NCI-H2081 treated with DMSO at 0.1 percent for 48 hours (cell line): ENCODE data around the gene DDX49.
"Not testable (repeated sequence)": the region's sequence is repeated elsewhere in the genome, so short reads cannot be mapped to it uniquely, and the experiment has no call there.

Source experiments
- DNase-seq: peaks from one replicate; lab custom pipeline; 2025; lab: John Stamatoyannopoulos, UW

Gene DDX49

DNA sequence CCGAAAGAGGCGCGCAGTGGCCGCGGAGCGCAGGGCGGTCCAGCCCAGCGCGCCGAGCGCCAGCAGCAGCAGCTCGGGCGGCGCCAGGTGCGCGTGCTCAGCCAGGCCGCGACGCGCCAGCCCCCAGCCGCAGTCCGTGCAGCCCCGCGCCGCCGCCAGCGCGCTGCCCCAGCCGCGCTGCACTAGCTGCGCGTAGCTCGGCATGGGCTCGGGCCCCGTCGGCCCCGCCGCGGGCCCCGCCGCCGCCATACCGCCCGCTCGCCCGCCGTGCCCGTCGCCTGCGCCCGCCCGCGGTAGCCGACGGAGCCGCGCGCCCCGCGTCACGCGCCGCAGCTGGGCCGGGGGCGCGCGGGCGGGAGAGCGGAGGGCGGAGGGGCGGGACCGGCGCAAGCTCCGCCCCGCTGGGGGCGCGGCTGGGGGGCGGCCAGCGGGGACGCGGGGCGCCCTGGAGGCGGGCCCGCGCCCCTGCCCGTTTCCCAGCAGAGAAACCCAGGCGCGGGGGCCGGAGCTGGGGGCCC, 23.6 kb upstream of the DDX49 start, which contains the start of gene CERS1:
Gene CERS1 (minus strand): TSS at position 335 of the 518 bp plus-strand sequence. CDS start 86 bp downstream, at position 249.
- DNase-seq = no peak

DNA sequence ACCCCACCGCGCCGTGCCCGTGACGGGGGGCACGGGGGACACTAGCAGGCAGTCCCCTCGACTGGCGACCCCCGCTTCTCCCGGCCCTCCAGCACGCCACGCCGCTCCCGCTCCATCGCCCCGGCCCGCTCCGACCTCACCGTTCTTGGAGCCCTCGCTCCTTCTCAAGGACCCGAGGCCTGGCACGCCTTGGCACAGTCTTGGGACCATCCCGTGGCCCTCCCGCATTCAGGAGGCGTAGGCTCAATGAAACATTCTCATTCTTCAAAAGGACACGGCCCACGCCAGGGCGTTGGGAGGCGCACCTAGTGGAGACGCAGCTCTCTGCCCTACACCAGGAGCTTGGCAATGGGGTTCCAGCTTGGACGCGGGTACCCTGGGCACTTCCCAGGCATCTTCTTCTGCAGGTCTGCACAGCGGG, 23.1 kb upstream of the DDX49 start:
- no peak for DNase-seq

DNA sequence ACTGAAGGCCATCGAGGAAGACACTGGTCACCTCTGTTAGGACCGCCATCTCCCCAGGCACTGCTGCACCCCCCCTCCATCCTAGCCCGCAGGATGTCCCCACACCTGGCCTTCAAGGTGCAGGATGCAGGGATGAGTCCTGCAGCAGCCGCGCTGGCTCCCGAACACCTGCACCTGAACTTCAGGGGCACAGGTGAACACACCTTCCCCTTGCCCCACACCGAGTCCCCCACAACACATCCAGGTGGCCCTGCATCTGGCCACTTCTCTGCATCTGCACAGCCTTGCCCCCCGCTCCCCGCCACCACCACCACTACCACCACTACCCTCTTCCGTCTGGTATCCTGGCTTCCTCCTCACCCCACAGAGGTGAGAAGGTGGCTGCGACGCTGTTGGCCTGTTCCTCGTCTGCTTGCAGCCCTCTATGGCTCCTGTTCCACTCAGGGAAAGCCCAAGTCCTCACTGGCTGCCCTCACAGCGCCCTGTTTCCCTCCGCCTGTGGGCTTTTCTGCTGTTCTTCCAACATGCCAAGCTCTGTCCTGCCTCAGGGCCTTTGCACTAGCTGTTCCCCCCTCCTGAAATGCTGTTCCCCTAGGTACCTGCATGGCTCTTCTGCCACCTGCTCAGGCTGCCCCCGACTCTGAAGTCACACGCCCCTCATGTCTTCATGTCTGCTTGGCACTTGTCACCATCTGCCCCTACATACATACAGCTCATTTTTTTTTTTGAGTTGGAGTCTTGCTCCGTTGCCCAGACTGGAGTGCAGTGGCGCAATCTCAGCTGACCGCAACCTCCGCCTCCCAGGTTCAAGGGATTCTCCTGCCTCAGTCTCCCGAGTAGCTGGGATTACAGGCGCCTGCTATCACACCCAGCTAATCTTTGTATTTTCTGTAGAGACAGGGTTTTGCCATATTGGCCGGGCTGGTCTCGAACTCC, 22.2 kb upstream of the DDX49 start:
- DNase-seq = no peak

GRCh38 chr19:18898081-18898606, 21.4 kb upstream of the DDX49 start:
- no peak for DNase-seq

DNA sequence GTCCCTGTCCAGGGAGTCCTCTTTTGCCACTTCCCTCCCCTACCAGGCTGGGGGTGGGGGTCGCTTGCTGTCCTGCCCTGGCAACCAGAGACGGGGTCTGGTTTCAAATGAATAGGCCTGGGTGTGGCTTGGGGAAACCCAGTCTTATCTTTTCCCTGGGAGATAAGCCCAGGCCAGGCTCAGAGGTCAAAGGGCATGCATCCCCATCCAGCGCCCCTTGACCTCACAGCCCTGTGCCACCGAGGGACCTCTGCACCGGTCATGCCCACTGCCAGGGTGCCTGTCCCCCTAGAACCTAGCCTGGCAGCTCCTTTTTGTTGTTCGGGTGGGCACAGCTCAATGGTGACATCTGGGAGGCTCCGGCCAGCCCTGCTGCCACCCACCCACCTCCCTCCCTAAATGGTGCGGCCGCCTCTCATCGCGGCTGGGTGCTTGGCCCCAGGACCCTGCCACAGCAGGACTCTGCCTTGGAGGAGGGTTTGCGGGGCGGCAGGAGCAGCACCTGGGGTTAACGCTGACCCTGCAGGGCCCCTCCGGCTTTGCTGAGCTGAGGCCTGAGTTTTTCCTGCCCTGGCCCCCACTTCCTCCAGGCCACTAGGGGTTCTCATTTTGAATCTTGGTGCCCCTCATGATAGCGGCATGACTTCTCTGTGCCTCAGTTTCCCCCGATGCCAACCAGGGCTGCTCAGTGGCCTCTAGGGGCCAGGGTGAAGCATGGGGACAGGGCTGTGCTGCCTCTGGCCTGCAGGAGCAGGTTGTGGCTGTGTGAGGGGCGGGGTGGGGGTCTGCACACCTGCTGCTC, 20.7 kb upstream of the DDX49 start:
- no peak for DNase-seq

DNA sequence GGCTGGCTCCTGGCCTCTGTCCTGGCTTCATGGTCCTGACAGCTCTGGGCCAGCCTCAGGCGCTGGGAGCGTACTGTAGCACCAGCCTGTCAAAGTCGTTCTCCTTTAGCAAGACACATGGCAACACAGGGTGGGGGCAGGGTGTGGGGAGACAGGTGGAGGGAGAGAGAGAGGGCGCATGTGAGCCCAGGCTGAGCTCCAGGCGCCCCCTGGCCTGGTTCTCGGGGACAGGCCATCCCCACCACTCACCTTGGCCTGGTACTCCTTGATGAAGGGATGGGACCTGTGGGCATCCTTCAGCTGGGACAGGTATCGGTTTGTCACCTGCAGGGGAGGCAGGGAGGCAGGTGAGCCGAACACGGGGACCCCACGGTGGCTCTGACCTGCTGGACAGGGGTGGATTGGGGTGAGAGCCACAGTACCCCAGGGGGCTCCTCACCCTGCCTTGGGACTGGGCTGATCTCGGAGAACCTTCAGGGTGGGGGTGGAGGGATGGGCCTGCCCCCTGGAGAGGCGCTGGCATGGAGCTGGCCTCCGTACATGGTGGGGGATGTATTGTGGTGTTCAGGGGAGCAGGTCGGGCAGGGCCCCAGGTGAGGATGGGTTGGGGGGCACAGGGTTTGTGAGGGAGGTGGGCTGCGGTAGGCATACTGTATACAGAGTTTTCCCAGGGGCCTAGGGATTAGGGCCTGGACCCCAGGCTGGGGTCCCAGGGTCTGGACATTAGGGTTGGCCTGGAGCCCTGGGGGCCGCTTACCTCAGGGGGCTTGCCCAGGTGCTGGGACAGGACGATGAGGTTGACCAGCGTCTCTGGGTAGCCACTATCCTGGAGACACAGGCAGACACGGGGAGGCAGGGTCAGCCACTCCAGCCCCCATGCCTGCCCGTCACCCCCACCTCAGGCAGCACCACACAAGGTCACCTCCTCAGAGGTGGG, 19.6 kb upstream of the DDX49 start:
- no peak for DNase-seq

GRCh38 chr19:18900700-18901481, 18.6 kb upstream of the DDX49 start:
- DNase-seq = no peak

GRCh38 chr19:18901491-18901890, 18.0 kb upstream of the DDX49 start:
- no peak for DNase-seq

DNA sequence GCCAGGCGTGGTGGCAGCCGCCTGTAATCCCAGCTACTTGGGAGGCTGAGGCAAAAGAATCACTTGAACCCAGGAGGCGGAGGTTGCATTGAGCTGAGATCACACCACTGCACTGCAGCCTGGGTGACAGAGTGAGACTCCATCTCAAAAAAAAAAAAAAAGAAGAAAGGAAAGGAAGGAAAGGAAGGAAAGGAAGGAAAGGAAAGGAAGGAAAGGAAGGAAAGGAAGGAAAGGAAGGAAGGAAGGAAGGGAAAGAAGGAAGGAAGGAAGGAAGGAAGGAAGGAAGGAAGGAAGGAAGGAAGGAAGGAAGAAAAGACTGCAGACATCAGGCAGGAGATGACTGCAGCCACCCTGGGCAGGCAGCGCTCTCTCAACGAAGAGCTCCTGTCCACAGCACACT, 17.0 kb upstream of the DDX49 start:
- DNase-seq = not testable (repeated sequence)

- no peak for DNase-seq
Observed at GRCh38 chr19:18903156-18904037, 16.1 kb upstream of the DDX49 start.

GRCh38 chr19:18904334-18905057, 15.0 kb upstream of the DDX49 start:
- DNase-seq = no peak

DNA sequence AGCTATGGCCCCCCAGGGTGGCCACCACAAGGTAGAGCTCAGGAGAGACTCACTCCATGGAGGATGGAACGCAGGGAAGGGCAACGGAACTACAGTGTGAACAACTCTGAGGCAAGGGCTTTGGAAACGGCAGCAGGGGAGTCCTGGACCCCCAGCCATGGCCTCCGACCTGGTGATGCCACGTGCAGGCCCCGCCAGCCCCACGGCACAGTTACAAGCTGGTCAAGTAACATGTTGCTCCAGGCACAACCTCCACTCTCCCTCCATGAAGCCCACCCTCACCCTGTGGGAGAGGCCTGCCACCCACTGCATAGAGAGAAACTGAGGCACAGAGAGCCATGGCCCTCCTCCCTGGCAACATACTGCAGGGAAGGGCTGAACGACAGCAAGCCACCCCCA, 14.5 kb upstream of the DDX49 start:
- no peak for DNase-seq

DNA sequence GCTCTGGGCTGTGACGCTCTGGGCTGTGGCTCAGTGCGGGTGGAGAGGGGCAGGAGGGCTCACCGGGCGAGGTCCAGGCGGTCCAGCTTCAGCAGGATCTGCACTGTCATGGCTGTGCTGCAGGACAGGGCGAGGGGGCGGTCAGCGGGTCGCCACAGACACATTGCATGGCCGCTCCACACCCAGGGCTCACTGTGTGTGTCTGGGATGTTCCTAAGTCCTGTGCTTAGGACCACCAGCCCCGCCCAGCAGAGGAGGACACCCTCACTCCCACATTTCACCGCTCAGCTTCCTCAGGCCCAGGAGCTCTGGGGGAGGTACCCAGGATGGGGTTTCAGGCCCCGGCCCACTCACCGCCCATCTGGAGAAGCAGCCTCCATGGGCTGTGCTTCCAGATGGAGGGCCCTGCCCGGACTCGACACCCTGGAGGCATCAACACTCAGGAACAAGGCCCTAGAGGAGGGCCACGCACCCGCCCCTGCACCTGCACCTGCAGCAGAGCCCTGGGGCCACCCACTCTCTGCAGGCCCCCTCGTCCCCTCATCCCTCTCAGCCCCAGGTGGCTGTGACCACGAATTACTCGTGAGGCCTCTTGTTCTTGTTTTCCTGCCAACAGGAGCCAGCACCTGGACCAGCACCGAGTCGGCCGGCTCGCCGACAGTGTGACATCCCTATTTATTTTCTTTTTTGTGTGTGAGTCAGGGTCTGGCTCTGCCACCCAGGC, 13.8 kb upstream of the DDX49 start:
- DNase-seq = no peak

DNA sequence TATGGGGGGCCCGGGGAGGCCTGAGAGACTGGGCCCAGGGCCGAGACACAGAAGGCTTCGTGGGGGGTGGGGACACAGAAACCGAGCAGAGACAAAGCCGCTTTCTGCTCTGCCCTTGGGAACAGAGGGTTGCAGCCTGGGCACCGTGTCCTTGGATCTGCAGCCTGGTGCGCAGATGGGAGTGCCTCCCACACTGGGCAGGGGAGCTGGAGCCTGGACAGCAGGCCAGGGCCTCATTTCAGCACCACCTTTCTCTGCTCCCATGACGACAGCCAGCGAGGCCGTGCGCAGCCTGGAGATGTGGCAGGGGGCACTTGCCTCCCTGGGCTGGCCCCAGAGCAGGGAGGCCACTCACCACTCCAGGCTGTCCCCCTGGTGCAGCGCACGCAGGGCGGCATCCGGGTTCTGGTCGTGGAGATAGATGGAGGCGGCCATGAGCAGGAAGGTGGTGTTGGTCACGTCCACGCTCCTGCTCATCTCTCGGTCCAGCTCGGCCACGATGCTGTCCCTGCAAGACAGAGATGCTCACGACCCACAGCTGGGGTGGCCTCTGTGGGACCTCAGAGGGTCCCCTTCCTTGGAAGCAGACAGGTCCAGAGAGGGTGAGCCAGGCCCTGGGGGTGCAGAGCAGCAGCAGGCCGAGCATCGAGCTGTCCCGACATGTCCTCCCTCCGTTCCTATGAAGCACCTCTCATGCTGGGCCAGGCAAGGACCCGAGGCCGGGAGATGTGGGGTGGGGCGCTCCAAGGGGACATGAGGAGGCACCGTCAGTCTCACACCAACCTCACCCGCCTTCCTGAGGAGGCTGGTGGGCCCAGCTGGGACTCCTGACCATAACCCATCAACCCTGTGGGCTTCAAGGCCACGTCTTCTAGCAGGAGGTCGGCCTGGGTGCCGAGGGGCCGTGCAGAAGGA, 12.7 kb upstream of the DDX49 start:
- no peak for DNase-seq

GRCh38 chr19:18908917-18909619, 10.4 kb upstream of the DDX49 start:
- no peak for DNase-seq

GRCh38 chr19:18910010-18910409, 9.5 kb upstream of the DDX49 start:
- DNase-seq = no peak
